Esophagus squamous epithelium (tissue), 5 donors: ENCODE results near the gene ANAPC13. TPM values are rescaled to one million over a fixed set of nuclear protein-coding genes. Genes with fewer than 3 reads are reported as not detected.

ENCODE experiments used
- DNase-seq: peaks from one replicate; lab custom pipeline; 2025; lab: John Stamatoyannopoulos, UW
- H3K27ac ChIP-seq, 4 donors: fragments of 200-600 bp; sonication (generic); one replicate each; pipeline ENCODE4 v1.5.1; 2016 to 2019; ENCODE audit warnings: mild to moderate bottlenecking in 1 of 4
- H3K27me3 ChIP-seq, 4 donors: fragments of 200-600 bp; sonication (generic); 1 replicate in 3 of 4; 2 replicates in 1 of 4; pipeline versions ENCODE4 v1.5.1 to v1.6.0; 2017 to 2021; ENCODE audit warnings: antibody characterized with exemption in 1 of 4
- H3K36me3 ChIP-seq, 3 donors: fragments of 200-600 bp; sonication (generic); one replicate each; pipeline ENCODE4 v1.5.1; 2016 to 2019
- H3K4me1 ChIP-seq, 3 donors: fragments of 200-600 bp; sonication (generic); one replicate each; pipeline ENCODE4 v1.5.1; 2017 to 2019
- H3K4me3 ChIP-seq, 4 donors: fragments of 200-600 bp; sonication (generic); 1 replicate in 3 of 4; 2 replicates in 1 of 4; pipeline ENCODE4 v1.5.1; 2016 to 2019; ENCODE audit warnings: mild to moderate bottlenecking in 2 of 4, moderate library complexity in 1 of 4
- H3K9me3 ChIP-seq, 3 donors: fragments of 200-600 bp; sonication (generic); one replicate each; pipeline ENCODE4 v1.5.1; 2016 to 2019
- CTCF ChIP-seq, 6 experiments: fragments of 450-650 bp in 4 of 6; fragments of 200-600 bp in 2 of 6; sonication (generic) in 2 of 6; IDR thresholded peaks; one replicate each; pipeline ENCODE4 v1.5.1; 2016 to 2019; ENCODE audit warnings: antibody characterized with exemption in 6 of 6, mild to moderate bottlenecking in 4 of 6, moderate library complexity in 4 of 6
- POLR2A ChIP-seq, 4 donors: fragments of 450-650 bp; IDR thresholded peaks; one replicate each; pipeline ENCODE4 v1.6.1; 2017; ENCODE audit warnings: antibody characterized with exemption in 4 of 4, mild to moderate bottlenecking in 4 of 4, moderate library complexity in 3 of 4
- WGBS, 2 donors: methylation state at CpG; one replicate each; pipeline ENCODE4 v1.1.5; 2018; 5-methylcytosine and 5-hydroxymethylcytosine counted together
- intact Hi-C: fragments of 100-400 bp; cut with DNase I; formaldehyde crosslinking; loops from one replicate; pipeline ENCODE4 v1.15.0; 2022
- total RNA-seq, 4 donors: library from RNA; depleted of rRNA; stranded (reverse); fragments of >200 nt; gene quantifications; one replicate each; pipeline ENCODE4 v1.1.0, GENCODE V29; 2016
- donor health status: DM: yes; HTN: yes; CAD: no.

ANAPC13 gene
- total RNA-seq, 4 donors from 2014 or later = 20.7 to 38.7 (median 26.0) TPM

- H3K27ac ChIP-seq = peak overlapping the region in 3 of 4 donors; percentile 38 to 95 (median 57)
- H3K4me1 ChIP-seq = peaks cover 15 to 49% (median 28%) of the 10 kb centered on the region in 3 donors
- WGBS, 2 donors = 59 to 69% methylated on average over 7 of the region's 7 CpGs
- intact Hi-C loops = loop anchor here (10.0 kb wide), 1 partner anchor 269 kb away; no protein-coding TSS in a partner anchor
- peaks cover 0 to 48% (median 6%) of the 10 kb centered on the region in 3 donors for H3K36me3 ChIP-seq
- no peak overlapping the region for H3K4me3 ChIP-seq
- no peak for TF ChIP-seq CTCF (IDR thresholded peaks at IDR 0.05)
- TF ChIP-seq POLR2A (IDR thresholded peaks at IDR 0.05) = no peak
- DNase-seq = no peak
- no peaks in the 10 kb centered on the region for H3K27me3 ChIP-seq
- H3K9me3 ChIP-seq = no peaks in the 10 kb centered on the region
Measured at GRCh38 chr3:134483195-134483900, 2.4 kb downstream of the ANAPC13 start.

GRCh38 chr3:134482622-134483021 is 3.2 kb downstream of the ANAPC13 start:
- H3K27me3 ChIP-seq = no peaks in the 10 kb centered on the region
- 72 to 81% methylated on average over 3 of the region's 3 CpGs for WGBS, 2 donors
- intact Hi-C loops = loop anchor here (10.0 kb wide), 1 partner anchor 268 kb away; no protein-coding TSS in a partner anchor
- H3K4me1 ChIP-seq = peaks cover 15 to 43% (median 24%) of the 10 kb centered on the region in 3 donors
- H3K27ac ChIP-seq = peak overlapping the region in 3 of 4 donors; percentile 38 to 95 (median 57)
- H3K4me3 ChIP-seq = no peak overlapping the region
- no peaks in the 10 kb centered on the region for H3K9me3 ChIP-seq
- peaks cover 0 to 55% (median 6%) of the 10 kb centered on the region in 3 donors for H3K36me3 ChIP-seq
- TF ChIP-seq CTCF (IDR thresholded peaks at IDR 0.05) (no peak), POLR2A (IDR thresholded peaks at IDR 0.05) (no peak)
- no peak for DNase-seq

- Histone ChIP-seq H3K36me3 (peaks cover 5 to 68% (median 6%) of the 10 kb centered on the region in 3 donors), H3K27ac (no peak overlapping the region), H3K27me3 (no peaks in the 10 kb centered on the region), H3K9me3 (no peaks in the 10 kb centered on the region), H3K4me3 (no peak overlapping the region), H3K4me1 (peaks cover 25 to 46% (median 26%) of the 10 kb centered on the region in 3 donors)
- no peak for DNase-seq
- intact Hi-C loops = loop anchor here (10.0 kb wide), 1 partner anchor 266 kb away; no protein-coding TSS in a partner anchor
- TF ChIP-seq CTCF (IDR thresholded peaks at IDR 0.05) (no peak), POLR2A (IDR thresholded peaks at IDR 0.05) (no peak)
- 63 to 72% methylated on average over 1 of the region's 1 CpG for WGBS, 2 donors
Measured at GRCh38 chr3:134481166-134481565, 4.6 kb downstream of the ANAPC13 start.

GRCh38 chr3:134480546-134480945 is 5.2 kb downstream of the ANAPC13 start:
- Histone ChIP-seq H3K36me3 (peaks cover 5 to 69% (median 6%) of the 10 kb centered on the region in 3 donors), H3K9me3 (no peaks in the 10 kb centered on the region), H3K4me3 (no peak overlapping the region), H3K27me3 (no peaks in the 10 kb centered on the region), H3K4me1 (peaks cover 29 to 52% (median 32%) of the 10 kb centered on the region in 3 donors), H3K27ac (no peak overlapping the region)
- no peak for DNase-seq
- intact Hi-C loops = loop anchor here (10.0 kb wide), 1 partner anchor 266 kb away; no protein-coding TSS in a partner anchor
- WGBS, 2 donors = 82 to 90% methylated on average over 2 to 3 of the region's 3 CpGs
- TF ChIP-seq POLR2A (IDR thresholded peaks at IDR 0.05) = no peak
- no peak for TF ChIP-seq CTCF (IDR thresholded peaks at IDR 0.05)

GRCh38 chr3:134477938-134478337 is 7.8 kb downstream of the ANAPC13 start:
- H3K4me1 ChIP-seq = peaks cover 18 to 51% (median 29%) of the 10 kb centered on the region in 3 donors
- intact Hi-C loops = no loop called here
- H3K4me3 ChIP-seq = no peak overlapping the region
- H3K27ac ChIP-seq = peak overlapping the region in 2 of 4 donors; percentile 74 to 79
- no peak for TF ChIP-seq CTCF (IDR thresholded peaks at IDR 0.05)
- no peak for TF ChIP-seq POLR2A (IDR thresholded peaks at IDR 0.05)
- H3K27me3 ChIP-seq = no peaks in the 10 kb centered on the region
- H3K36me3 ChIP-seq = peaks cover 5 to 66% (median 6%) of the 10 kb centered on the region in 3 donors
- 73 to 88% methylated on average over 2 of the region's 2 CpGs for WGBS, 2 donors
- DNase-seq = no peak
- no peaks in the 10 kb centered on the region for H3K9me3 ChIP-seq
